ENCODE results near the gene TMEM134. TPM values are rescaled to one million over a fixed set of nuclear protein-coding genes. Genes with fewer than 3 reads are reported as not detected.

Gene TMEM134
- total RNA-seq, 1 donor from 2014 or later, result 38.0 TPM

DNA sequence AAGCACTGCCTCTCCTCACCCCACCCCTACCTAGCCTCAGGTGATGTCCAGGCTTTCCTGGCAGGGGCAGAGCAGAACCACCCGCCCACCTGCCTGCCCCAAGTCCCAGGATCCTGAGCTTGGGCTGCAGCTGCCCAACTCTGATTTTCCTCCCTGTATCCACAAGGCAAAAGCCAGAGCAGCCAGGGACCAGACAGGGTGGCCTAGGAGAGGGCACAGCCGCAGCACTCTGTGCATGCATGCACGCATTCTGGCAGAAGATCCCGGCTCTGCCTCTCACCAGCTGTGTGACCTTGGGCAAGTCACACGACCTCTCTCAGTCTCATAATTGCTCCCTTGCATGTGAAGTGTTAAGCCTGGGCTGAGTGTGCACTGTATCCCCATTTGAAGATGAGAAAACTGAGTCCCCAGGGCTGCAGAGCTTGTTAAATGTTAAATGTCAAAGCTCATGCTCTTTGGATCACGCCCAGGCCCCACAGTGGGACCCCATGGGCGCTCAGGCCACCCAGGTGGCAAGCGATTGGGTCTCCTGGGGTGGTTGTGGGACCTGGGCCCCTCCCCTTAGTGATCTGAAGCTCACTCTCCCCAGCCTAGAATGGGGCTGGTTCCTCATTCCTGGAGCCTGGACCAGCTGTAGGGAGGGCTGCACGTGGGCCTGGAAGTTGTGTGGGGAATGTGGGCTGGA is 56.4 kb downstream of the TMEM134 start:
- no peaks in the 10 kb centered on the region for H3K9me3 Mint-ChIP-seq (ENCODE audit: unreplicated experiment)
- Histone ChIP-seq H3K79me2 (ENCODE audit: insufficient read depth, low read length) (no peaks in the 10 kb centered on the region), H3K4me3 (ENCODE audit: insufficient read depth, low read depth, low read length) (no peak overlapping the region), H3K36me3 (ENCODE audit: insufficient read depth, low read length) (no peaks in the 10 kb centered on the region), H3K9me3 (ENCODE audit: insufficient read depth, low read depth, low read length) (no peaks in the 10 kb centered on the region), H3K4me2 (ENCODE audit: low read length) (no peak overlapping the region), H4K20me1 (ENCODE audit: insufficient read depth, low read length) (no peaks in the 10 kb centered on the region), H3K9ac (ENCODE audit: low read length) (no peak overlapping the region), H3K27me3 (ENCODE audit: insufficient read depth, low read length) (peaks cover 21% of the 10 kb centered on the region), H3K4me1 (ENCODE audit: insufficient read depth, low read length) (peaks cover 4% of the 10 kb centered on the region), H2AFZ (ENCODE audit: low read depth, low read length) (no peak overlapping the region), H3K27ac (ENCODE audit: low read depth, low read length) (no peak overlapping the region)
- H3K4me3 Mint-ChIP-seq (ENCODE audit: unreplicated experiment), result no peak overlapping the region
- H3K36me3 Mint-ChIP-seq (ENCODE audit: low read depth, unreplicated experiment), result peaks cover 2% of the 10 kb centered on the region
- H3K27me3 Mint-ChIP-seq (ENCODE audit: low read depth, unreplicated experiment), result peaks cover 28% of the 10 kb centered on the region
- FAIRE-seq (no peak), DNase-seq (ENCODE audit: low read depth) (no peak)
- H3K27ac Mint-ChIP-seq (ENCODE audit: unreplicated experiment), result no peak overlapping the region
- H3K4me1 Mint-ChIP-seq (ENCODE audit: low read depth, unreplicated experiment), result peaks cover 4% of the 10 kb centered on the region
- TF ChIP-seq, protein P1, sequence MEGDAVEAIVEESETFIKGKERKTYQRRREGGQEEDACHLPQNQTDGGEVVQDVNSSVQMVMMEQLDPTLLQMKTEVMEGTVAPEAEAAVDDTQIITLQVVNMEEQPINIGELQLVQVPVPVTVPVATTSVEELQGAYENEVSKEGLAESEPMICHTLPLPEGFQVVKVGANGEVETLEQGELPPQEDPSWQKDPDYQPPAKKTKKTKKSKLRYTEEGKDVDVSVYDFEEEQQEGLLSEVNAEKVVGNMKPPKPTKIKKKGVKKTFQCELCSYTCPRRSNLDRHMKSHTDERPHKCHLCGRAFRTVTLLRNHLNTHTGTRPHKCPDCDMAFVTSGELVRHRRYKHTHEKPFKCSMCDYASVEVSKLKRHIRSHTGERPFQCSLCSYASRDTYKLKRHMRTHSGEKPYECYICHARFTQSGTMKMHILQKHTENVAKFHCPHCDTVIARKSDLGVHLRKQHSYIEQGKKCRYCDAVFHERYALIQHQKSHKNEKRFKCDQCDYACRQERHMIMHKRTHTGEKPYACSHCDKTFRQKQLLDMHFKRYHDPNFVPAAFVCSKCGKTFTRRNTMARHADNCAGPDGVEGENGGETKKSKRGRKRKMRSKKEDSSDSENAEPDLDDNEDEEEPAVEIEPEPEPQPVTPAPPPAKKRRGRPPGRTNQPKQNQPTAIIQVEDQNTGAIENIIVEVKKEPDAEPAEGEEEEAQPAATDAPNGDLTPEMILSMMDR (IDR thresholded peaks at IDR 0.05; ENCODE audit: insufficient read depth, low read depth, low read length), result no peak
- TF ChIP-seq EZH2 (IDR thresholded peaks at IDR 0.05; ENCODE audit: insufficient read depth, low read length), result no peak

DNA sequence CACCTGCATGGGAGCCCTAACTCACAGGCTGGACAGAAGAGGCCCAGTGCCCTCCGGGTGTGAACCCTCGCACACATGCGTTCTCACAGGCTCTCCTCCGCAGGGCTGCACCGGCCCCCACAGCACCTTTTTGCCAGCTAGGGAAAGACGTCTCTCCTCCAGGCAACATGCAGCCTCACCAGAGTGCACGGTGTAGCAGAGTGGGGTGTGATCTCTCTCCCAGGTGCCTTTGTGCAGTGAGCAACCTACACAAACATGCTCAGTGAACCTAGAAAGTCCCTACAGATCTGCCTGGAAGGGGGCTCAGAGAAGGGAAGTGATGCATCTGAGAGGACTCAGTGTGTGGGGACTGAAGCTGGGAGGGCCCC is 57.3 kb downstream of the TMEM134 start:
- Mint-ChIP-seq H3K36me3 (ENCODE audit: low read depth, unreplicated experiment) (peaks cover 4% of the 10 kb centered on the region), H3K4me1 (ENCODE audit: low read depth, unreplicated experiment) (peaks cover 4% of the 10 kb centered on the region), H3K4me3 (ENCODE audit: unreplicated experiment) (no peak overlapping the region), H3K27ac (ENCODE audit: unreplicated experiment) (no peak overlapping the region), H3K9me3 (ENCODE audit: unreplicated experiment) (no peaks in the 10 kb centered on the region), H3K27me3 (ENCODE audit: low read depth, unreplicated experiment) (peaks cover 29% of the 10 kb centered on the region)
- no peak for TF ChIP-seq EZH2 (IDR thresholded peaks at IDR 0.05; ENCODE audit: insufficient read depth, low read length)
- TF ChIP-seq, protein P1 (IDR thresholded peaks at IDR 0.05; ENCODE audit: insufficient read depth, low read depth, low read length), result no peak
- FAIRE-seq, result no peak
- DNase-seq (ENCODE audit: low read depth), result no peak
- H3K9ac ChIP-seq (ENCODE audit: low read length), result no peak overlapping the region
- no peaks in the 10 kb centered on the region for H3K36me3 ChIP-seq (ENCODE audit: insufficient read depth, low read length)
- H3K4me3 ChIP-seq (ENCODE audit: insufficient read depth, low read depth, low read length), result no peak overlapping the region
- no peak overlapping the region for H3K27ac ChIP-seq (ENCODE audit: low read depth, low read length)
- no peaks in the 10 kb centered on the region for H3K79me2 ChIP-seq (ENCODE audit: insufficient read depth, low read length)
- no peaks in the 10 kb centered on the region for H3K9me3 ChIP-seq (ENCODE audit: insufficient read depth, low read depth, low read length)
- H3K27me3 ChIP-seq (ENCODE audit: insufficient read depth, low read length), result peaks cover 21% of the 10 kb centered on the region
- H2AFZ ChIP-seq (ENCODE audit: low read depth, low read length), result no peak overlapping the region
- H4K20me1 ChIP-seq (ENCODE audit: insufficient read depth, low read length), result no peaks in the 10 kb centered on the region
- H3K4me1 ChIP-seq (ENCODE audit: insufficient read depth, low read length), result peaks cover 2% of the 10 kb centered on the region
- no peak overlapping the region for H3K4me2 ChIP-seq (ENCODE audit: low read length)

Small RNA genes within 50 kb of the gene (microRNA-seq; reads per million reads assigned to microRNA genes)
- 1.9 reads per million for gene MIR6752

Other genes starting within 250 kb of the TMEM134 start
- 27.2 and 34.0 TPM in 2 replicates for gene GRK2, start 202.8 kb downstream of the TMEM134 start, total RNA-seq
- 39.4 and 40.8 TPM in 2 replicates for gene ANKRD13D, start 179.9 kb downstream of the TMEM134 start, total RNA-seq
- gene SSH3, start 165.7 kb downstream of the TMEM134 start, total RNA-seq, result 19.1 and 20.1 TPM in 2 replicates
- 53.5 and 69.2 TPM in 2 replicates for gene POLD4, start 115.7 kb downstream of the TMEM134 start, total RNA-seq
- gene CLCF1, start 95.7 kb downstream of the TMEM134 start, total RNA-seq, result 17.4 and 17.6 TPM in 2 replicates
- gene RAD9A, start 77.3 kb downstream of the TMEM134 start, total RNA-seq, result 9.2 and 9.4 TPM in 2 replicates
- gene PPP1CA, start 67.4 kb downstream of the TMEM134 start, total RNA-seq, result 157 and 159 TPM in 2 replicates
- 0.16 TPM in 1 of 2 replicates, not detected in the other for gene TBC1D10C, start 65.2 kb downstream of the TMEM134 start, total RNA-seq
- gene CARNS1, start 53.6 kb downstream of the TMEM134 start, total RNA-seq, result 0.10 and 0.23 TPM in 2 replicates
- gene RPS6KB2, start 40.8 kb downstream of the TMEM134 start, total RNA-seq, result 52.9 and 57.0 TPM in 2 replicates
- 1.7 and 2.3 TPM in 2 replicates for gene PTPRCAP, start 31.6 kb downstream of the TMEM134 start, total RNA-seq
- 102 and 124 TPM in 2 replicates for gene CORO1B, start 25.8 kb downstream of the TMEM134 start, total RNA-seq
- gene GPR152, start 16.5 kb downstream of the TMEM134 start, total RNA-seq, result not detected in 2 replicates
- gene CABP4, start 13.9 kb downstream of the TMEM134 start, total RNA-seq, result not detected in 2 replicates
- 42.1 and 43.6 TPM in 2 replicates for gene AIP, start 13.8 kb upstream of the TMEM134 start, total RNA-seq
- gene PITPNM1, start 36.1 kb upstream of the TMEM134 start, total RNA-seq, result 61.1 and 71.5 TPM in 2 replicates
- gene CDK2AP2, start 38.9 kb upstream of the TMEM134 start, total RNA-seq, result 36.1 and 45.0 TPM in 2 replicates
- gene CABP2, start 54.2 kb upstream of the TMEM134 start, total RNA-seq, result not detected in 2 replicates
- gene GSTP1, start 114.6 kb upstream of the TMEM134 start, total RNA-seq, result 1,173 and 1,365 TPM in 2 replicates
- gene NDUFV1, start 137.7 kb upstream of the TMEM134 start, total RNA-seq, result 117 and 118 TPM in 2 replicates
- 3.0 and 4.5 TPM in 2 replicates for gene NUDT8, start 160.7 kb upstream of the TMEM134 start, total RNA-seq
- not detected in 2 replicates for gene TBX10, start 170.5 kb upstream of the TMEM134 start, total RNA-seq
- not detected in 2 replicates for gene ACY3, start 181.5 kb upstream of the TMEM134 start, total RNA-seq
- not detected in 2 replicates for gene ALDH3B2, start 205.4 kb upstream of the TMEM134 start, total RNA-seq